ENCODE results near the gene KDM1A. TPM values are rescaled to one million over a fixed set of nuclear protein-coding genes. Genes with fewer than 3 reads are reported as not detected.
A peak's percentile ranks its signal among the peaks of the same experiment; 100 is the strongest.

KDM1A gene
- total and polyA plus RNA-seq, 9 of the 15 experiments (the other 6 are each of a cell fraction or from before 2014, with no cell fraction given): 59.2 to 181 (median 168) TPM

DNA sequence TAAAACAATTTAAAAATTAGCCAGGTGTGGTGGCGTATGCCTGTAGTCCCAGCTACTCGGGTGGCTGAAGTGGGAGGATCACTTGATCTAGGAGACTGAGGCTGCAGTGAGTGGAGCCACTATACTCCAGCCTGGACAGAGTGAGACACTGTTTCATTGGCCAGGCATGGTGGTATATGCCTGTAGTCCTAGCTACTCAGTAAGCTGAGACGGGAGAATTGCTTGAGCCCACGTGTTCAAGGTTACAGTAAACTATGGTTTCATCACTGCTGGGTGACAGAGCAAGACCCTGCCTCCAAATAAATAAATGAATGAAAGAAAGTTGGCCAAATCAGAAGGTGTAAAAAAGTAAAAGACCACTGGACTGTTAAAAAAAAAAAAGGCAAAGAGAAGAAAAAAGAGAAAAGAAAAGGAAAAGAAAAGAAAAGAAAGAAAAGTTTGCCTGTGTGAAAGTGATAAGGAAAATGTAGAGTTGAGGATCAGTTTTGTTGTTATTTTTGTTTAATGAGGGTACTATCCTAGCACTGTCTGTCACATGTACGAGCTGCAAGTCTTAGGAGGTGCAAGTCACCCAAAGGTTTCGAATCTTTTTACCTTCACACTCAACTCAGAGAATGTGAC, 97.1 kb downstream of the KDM1A start (continued):
- TF ChIP-seq PRDM10 (IDR thresholded peaks at IDR 0.05; ENCODE audit: partially characterized antibody) (no peak), MIER1 (IDR thresholded peaks at IDR 0.05; ENCODE audit: low read depth) (no peak), SMARCE1 (IDR thresholded peaks at IDR 0.05) (peak; percentile 66), PATZ1 (CRISPR knock-in tag; IDR thresholded peaks at IDR 0.05; ENCODE audit: borderline replicate concordance) (no peak), ARID1B (IDR thresholded peaks at IDR 0.05) (peak; percentile 51; the same call in 1 of the 2 replicates), HIVEP1 (CRISPR knock-in tag; IDR thresholded peaks at IDR 0.05) (no peak), PBX2 (CRISPR knock-in tag; IDR thresholded peaks at IDR 0.05; ENCODE audit: low read depth) (no peak), PBX2 (tag; conservative IDR thresholded peaks at IDR 0.05; ENCODE audit: low read depth) (0 out of 2 replicates have a peak, but pooled peaks have one; percentile 11), DPF2 (IDR thresholded peaks at IDR 0.05) (peak; percentile 68; the same call in 1 of the 2 replicates), MTA1 (IDR thresholded peaks at IDR 0.05; ENCODE audit: borderline replicate concordance) (0 out of 2 replicates have a peak, but pooled peaks have one; percentile 39), PYGO2 (tag; IDR thresholded peaks at IDR 0.05) (no peak; the same call in 1 of the 2 replicates), CHD4 (IDR thresholded peaks at IDR 0.05; ENCODE audit: insufficient read depth, insufficient replicate concordance, low read depth, low read length, poor library complexity, severe bottlenecking) (no peak), NBN (IDR thresholded peaks at IDR 0.05; ENCODE audit: low read depth) (no peak), ZNF124 (CRISPR knock-in tag; IDR thresholded peaks at IDR 0.05) (no peak), CAMTA2 (CRISPR knock-in tag; conservative IDR thresholded peaks at IDR 0.05) (no peak), PHTF2 (CRISPR knock-in tag; IDR thresholded peaks at IDR 0.05) (no peak), PHB2 (IDR thresholded peaks at IDR 0.05; ENCODE audit: low read depth) (peak; percentile 39; the same call in 1 of the 2 replicates)
- TF ChIP-seq, protein P1, sequence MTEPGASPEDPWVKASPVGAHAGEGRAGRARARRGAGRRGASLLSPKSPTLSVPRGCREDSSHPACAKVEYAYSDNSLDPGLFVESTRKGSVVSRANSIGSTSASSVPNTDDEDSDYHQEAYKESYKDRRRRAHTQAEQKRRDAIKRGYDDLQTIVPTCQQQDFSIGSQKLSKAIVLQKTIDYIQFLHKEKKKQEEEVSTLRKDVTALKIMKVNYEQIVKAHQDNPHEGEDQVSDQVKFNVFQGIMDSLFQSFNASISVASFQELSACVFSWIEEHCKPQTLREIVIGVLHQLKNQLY (CRISPR knock-in tag; conservative IDR thresholded peaks at IDR 0.05): no peak
- TF ChIP-seq, protein P2, sequence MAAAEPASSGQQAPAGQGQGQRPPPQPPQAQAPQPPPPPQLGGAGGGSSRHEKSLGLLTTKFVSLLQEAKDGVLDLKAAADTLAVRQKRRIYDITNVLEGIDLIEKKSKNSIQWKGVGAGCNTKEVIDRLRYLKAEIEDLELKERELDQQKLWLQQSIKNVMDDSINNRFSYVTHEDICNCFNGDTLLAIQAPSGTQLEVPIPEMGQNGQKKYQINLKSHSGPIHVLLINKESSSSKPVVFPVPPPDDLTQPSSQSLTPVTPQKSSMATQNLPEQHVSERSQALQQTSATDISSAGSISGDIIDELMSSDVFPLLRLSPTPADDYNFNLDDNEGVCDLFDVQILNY (CRISPR knock-in tag; IDR thresholded peaks at IDR 0.05): no peak

All from K562 (cell line).